MM.1S (cell line): ENCODE measurements around the gene ENOX1.

ENCODE experiments used
- DNase-seq: peaks from one replicate; pipeline ENCODE4 v3.0.0-alpha.2; 2015
- H2AFZ ChIP-seq: fragments of 300-600 bp; sonication (generic); 2 replicates; pipeline ENCODE4 v1.6.0; 2016; ENCODE audit warnings: antibody characterized with exemption, low read length
- H3F3A ChIP-seq: fragments of 300-600 bp; sonication (generic); 2 replicates; pipeline ENCODE4 v1.6.1; 2016; ENCODE audit warnings: mild to moderate bottlenecking, antibody characterized with exemption, low read length, moderate library complexity, mixed read lengths; ENCODE audit not compliant: insufficient read depth
- H3K27ac ChIP-seq: fragments of 300-600 bp; sonication (generic); 2 replicates; pipeline ENCODE4 v1.5.1; 2016; ENCODE audit warnings: mild to moderate bottlenecking, low read length
- H3K27me3 ChIP-seq: fragments of 300-600 bp; sonication (generic); replicated peaks from 2 replicates; pipeline ENCODE4 v1.6.0; 2016; ENCODE audit warnings: low read length; ENCODE audit not compliant: insufficient read depth
- H3K36me3 ChIP-seq: fragments of 300-600 bp; sonication (generic); replicated peaks from 2 replicates; pipeline ENCODE4 v1.6.1; 2016; ENCODE audit warnings: mild to moderate bottlenecking, low read length, mixed read lengths; ENCODE audit not compliant: insufficient read depth
- H3K4me1 ChIP-seq: fragments of 300-600 bp; sonication (generic); 2 replicates; pipeline ENCODE4 v1.6.1; 2016; ENCODE audit warnings: low read length, mixed read lengths
- H3K4me2 ChIP-seq: fragments of 300-600 bp; sonication (generic); 2 replicates; pipeline ENCODE4 v1.6.0; 2016; ENCODE audit warnings: low read depth, low read length
- H3K4me3 ChIP-seq: fragments of 300-600 bp; sonication (generic); 2 replicates; pipeline ENCODE4 v1.5.1; 2016; ENCODE audit warnings: low read length, mixed read lengths
- H3K79me2 ChIP-seq: fragments of 300-600 bp; sonication (generic); 2 replicates; pipeline ENCODE4 v1.6.1; 2016; ENCODE audit warnings: mixed run types, low read length, mixed read lengths
- H3K9ac ChIP-seq: fragments of 300-600 bp; sonication (generic); 2 replicates; pipeline ENCODE4 v1.6.1; 2016; ENCODE audit warnings: low read length, mixed read lengths
- H3K9me2 ChIP-seq: fragments of 300-600 bp; sonication (generic); replicated peaks from 2 replicates; pipeline ENCODE4 v1.6.1; 2016; ENCODE audit warnings: mild to moderate bottlenecking, low read length, mixed read lengths; ENCODE audit not compliant: insufficient read depth
- H3K9me3 ChIP-seq: fragments of 300-600 bp; sonication (generic); replicated peaks from 2 replicates; pipeline ENCODE4 v1.6.1; 2016; ENCODE audit warnings: mild to moderate bottlenecking, low read length, mixed read lengths; ENCODE audit not compliant: insufficient read depth
- H4K20me1 ChIP-seq: fragments of 300-600 bp; sonication (generic); 2 replicates; pipeline ENCODE4 v1.6.1; 2016; ENCODE audit warnings: mild to moderate bottlenecking, low read length, moderate library complexity, mixed read lengths; ENCODE audit not compliant: insufficient read depth
- CTCF ChIP-seq: fragments of 300-600 bp; sonication (generic); IDR thresholded peaks from 2 replicates; pipeline ENCODE4 v1.5.1; 2016; ENCODE audit warnings: antibody characterized with exemption, low read length, mixed read lengths
- EZH2 ChIP-seq: fragments of 300-600 bp; sonication (generic); optimal IDR thresholded peaks from 2 replicates; pipeline ENCODE3; 2017; ENCODE audit warnings: low read depth, mild to moderate bottlenecking, antibody characterized with exemption, low read length, mixed read lengths
- EZH2phosphoT487 ChIP-seq: fragments of 300-600 bp; sonication (generic); IDR thresholded peaks from 2 replicates; pipeline ENCODE4 v1.6.1; 2018; ENCODE audit warnings: antibody characterized with exemption, low read length

ENOX1 gene

GRCh38 chr13:43797869-43798268 is 11.1 kb upstream of the ENOX1 start:
- no peak for TF ChIP-seq CTCF
- no peak for TF ChIP-seq EZH2
- TF ChIP-seq EZH2phosphoT487: no peak
- no peaks in the 10 kb centered on the region for H3K4me1 ChIP-seq
- no peaks in the 10 kb centered on the region for H3F3A ChIP-seq
- no peaks in the 10 kb centered on the region for H3K36me3 ChIP-seq
- H3K9ac ChIP-seq: no peak overlapping the region
- H3K9me3 ChIP-seq: no peaks in the 10 kb centered on the region
- H3K79me2 ChIP-seq: no peaks in the 10 kb centered on the region
- no peak for DNase-seq
- no peaks in the 10 kb centered on the region for H3K9me2 ChIP-seq
- no peak overlapping the region for H2AFZ ChIP-seq
- no peaks in the 10 kb centered on the region for H4K20me1 ChIP-seq
- no peak overlapping the region for H3K27ac ChIP-seq
- H3K27me3 ChIP-seq: no peaks in the 10 kb centered on the region
- no peak overlapping the region for H3K4me2 ChIP-seq
- H3K4me3 ChIP-seq: no peak overlapping the region

GRCh38 chr13:43797159-43797558 is 10.4 kb upstream of the ENOX1 start:
- Histone ChIP-seq H3K79me2 (no peaks in the 10 kb centered on the region), H3K4me2 (no peak overlapping the region), H3K4me1 (no peaks in the 10 kb centered on the region), H3K9me2 (no peaks in the 10 kb centered on the region), H2AFZ (no peak overlapping the region), H3F3A (no peaks in the 10 kb centered on the region), H3K27me3 (no peaks in the 10 kb centered on the region), H3K9me3 (no peaks in the 10 kb centered on the region), H4K20me1 (no peaks in the 10 kb centered on the region), H3K36me3 (no peaks in the 10 kb centered on the region), H3K4me3 (no peak overlapping the region), H3K9ac (no peak overlapping the region), H3K27ac (no peak overlapping the region)
- DNase-seq: no peak
- TF ChIP-seq CTCF (no peak), EZH2 (no peak), EZH2phosphoT487 (no peak)

GRCh38 chr13:43794416-43794815 is 7.6 kb upstream of the ENOX1 start:
- Histone ChIP-seq H3K27me3 (no peaks in the 10 kb centered on the region), H3K79me2 (no peaks in the 10 kb centered on the region), H3K27ac (no peak overlapping the region), H2AFZ (no peak overlapping the region), H3K9ac (no peak overlapping the region), H3K9me3 (no peaks in the 10 kb centered on the region), H3F3A (no peaks in the 10 kb centered on the region), H4K20me1 (no peaks in the 10 kb centered on the region), H3K4me3 (no peak overlapping the region), H3K4me1 (no peaks in the 10 kb centered on the region), H3K9me2 (no peaks in the 10 kb centered on the region), H3K36me3 (no peaks in the 10 kb centered on the region), H3K4me2 (no peak overlapping the region)
- TF ChIP-seq EZH2: no peak
- TF ChIP-seq CTCF: no peak
- TF ChIP-seq EZH2phosphoT487: no peak
- DNase-seq: no peak
